C4-2B (cell line): ENCODE data around the gene YTHDF2.

ENCODE experiments used
- ZFX ChIP-seq: fragments of 450-650 bp; IDR thresholded peaks from 2 replicates; pipeline ENCODE4 v1.6.1; 2017
- TF ChIP-seq, protein P1 (sequence below): fragments of 450-650 bp; conservative IDR thresholded peaks from 2 replicates; pipeline ENCODE4 v1.5.1; 2017; ENCODE audit warnings: mild to moderate bottlenecking

DNA sequence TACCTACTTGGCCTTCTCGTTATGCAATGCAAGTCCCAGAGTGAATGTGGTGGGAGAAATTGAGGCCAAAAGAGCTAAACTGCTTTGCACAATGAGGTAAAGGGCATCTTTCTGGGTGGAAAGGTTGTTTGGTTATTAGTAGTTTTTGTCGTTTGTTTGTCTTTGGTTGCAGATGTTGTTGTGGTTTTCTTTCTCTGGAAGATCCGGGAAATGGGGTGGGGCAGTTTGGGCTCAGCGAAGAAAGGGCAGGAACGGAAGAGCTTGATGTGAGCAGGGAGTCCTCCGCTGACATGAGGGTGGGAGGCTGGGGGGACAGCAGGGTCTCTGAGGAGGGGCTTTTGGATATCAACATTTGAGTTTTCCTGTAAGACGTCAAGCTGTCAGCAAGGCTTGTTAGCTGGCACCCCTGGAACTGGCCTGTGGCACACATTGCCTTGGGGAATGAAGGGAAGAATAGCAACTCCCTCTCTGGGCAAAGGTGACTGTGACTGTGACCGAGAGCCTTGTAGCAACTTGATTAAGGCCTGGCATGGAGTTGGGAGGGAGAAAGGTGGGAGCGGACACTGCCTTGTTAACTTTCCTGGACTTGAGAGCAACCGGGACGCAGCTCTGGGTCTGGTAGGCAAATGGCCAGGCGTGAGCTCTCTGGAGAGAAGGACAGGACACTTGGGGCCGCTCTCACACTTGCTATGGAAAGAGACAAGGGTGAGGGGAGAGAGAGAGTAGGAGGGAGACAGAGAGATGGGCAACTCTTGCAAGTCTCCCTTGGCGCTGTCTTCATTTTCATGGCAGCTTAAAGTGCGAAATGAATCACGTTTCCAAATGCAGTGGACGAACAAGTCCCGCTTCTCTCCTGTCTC lies 59.8 kb downstream of the YTHDF2 start:
- TF ChIP-seq, protein P1, sequence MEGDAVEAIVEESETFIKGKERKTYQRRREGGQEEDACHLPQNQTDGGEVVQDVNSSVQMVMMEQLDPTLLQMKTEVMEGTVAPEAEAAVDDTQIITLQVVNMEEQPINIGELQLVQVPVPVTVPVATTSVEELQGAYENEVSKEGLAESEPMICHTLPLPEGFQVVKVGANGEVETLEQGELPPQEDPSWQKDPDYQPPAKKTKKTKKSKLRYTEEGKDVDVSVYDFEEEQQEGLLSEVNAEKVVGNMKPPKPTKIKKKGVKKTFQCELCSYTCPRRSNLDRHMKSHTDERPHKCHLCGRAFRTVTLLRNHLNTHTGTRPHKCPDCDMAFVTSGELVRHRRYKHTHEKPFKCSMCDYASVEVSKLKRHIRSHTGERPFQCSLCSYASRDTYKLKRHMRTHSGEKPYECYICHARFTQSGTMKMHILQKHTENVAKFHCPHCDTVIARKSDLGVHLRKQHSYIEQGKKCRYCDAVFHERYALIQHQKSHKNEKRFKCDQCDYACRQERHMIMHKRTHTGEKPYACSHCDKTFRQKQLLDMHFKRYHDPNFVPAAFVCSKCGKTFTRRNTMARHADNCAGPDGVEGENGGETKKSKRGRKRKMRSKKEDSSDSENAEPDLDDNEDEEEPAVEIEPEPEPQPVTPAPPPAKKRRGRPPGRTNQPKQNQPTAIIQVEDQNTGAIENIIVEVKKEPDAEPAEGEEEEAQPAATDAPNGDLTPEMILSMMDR, result no peak
- no peak for TF ChIP-seq ZFX
